Measurements from ENCODE around the gene KRTAP5-8.

- TF ChIP-seq, protein P1, sequence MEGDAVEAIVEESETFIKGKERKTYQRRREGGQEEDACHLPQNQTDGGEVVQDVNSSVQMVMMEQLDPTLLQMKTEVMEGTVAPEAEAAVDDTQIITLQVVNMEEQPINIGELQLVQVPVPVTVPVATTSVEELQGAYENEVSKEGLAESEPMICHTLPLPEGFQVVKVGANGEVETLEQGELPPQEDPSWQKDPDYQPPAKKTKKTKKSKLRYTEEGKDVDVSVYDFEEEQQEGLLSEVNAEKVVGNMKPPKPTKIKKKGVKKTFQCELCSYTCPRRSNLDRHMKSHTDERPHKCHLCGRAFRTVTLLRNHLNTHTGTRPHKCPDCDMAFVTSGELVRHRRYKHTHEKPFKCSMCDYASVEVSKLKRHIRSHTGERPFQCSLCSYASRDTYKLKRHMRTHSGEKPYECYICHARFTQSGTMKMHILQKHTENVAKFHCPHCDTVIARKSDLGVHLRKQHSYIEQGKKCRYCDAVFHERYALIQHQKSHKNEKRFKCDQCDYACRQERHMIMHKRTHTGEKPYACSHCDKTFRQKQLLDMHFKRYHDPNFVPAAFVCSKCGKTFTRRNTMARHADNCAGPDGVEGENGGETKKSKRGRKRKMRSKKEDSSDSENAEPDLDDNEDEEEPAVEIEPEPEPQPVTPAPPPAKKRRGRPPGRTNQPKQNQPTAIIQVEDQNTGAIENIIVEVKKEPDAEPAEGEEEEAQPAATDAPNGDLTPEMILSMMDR (conservative IDR thresholded peaks at IDR 0.05), result no peak
- TF ChIP-seq EZH2 (IDR thresholded peaks at IDR 0.05; ENCODE audit: low read depth), result no peak
Observed at GRCh38 chr11:71542879-71543777, 5.3 kb downstream of the KRTAP5-8 start.

All from PC-9 (cell line).